Neural progenitor cell (in vitro differentiated cells): Measurements from ENCODE around the gene LRGUK. TPM values are rescaled to one million over a fixed set of nuclear protein-coding genes. Genes with fewer than 3 reads are reported as not detected.
"Not testable (repeated sequence)": the region's sequence is repeated elsewhere in the genome, so short reads cannot be mapped to it uniquely, and the experiment has no call there.

Source experiments
- DNase-seq: peaks from one replicate; pipeline ENCODE4 v3.0.0-alpha.2; 2016; ENCODE audit warnings: low spot score
- H2AFZ ChIP-seq: fragments of 200-600 bp; sonication (generic); replicated peaks from 2 replicates; pipeline ENCODE4 v1.6.1; 2016; ENCODE audit warnings: antibody characterized with exemption
- H3F3A ChIP-seq: fragments of 200-600 bp; sonication (generic); 2 replicates; pipeline ENCODE4 v1.6.1; 2016; ENCODE audit warnings: antibody characterized with exemption, low read depth
- H3K27ac ChIP-seq: fragments of 200-600 bp; sonication (generic); 2 replicates; pipeline ENCODE4 v1.5.1; 2016; ENCODE audit warnings: mild to moderate bottlenecking
- H3K27me3 ChIP-seq: fragments of 200-600 bp; sonication (generic); 2 replicates; pipeline ENCODE4 v1.6.1; 2016; ENCODE audit warnings: mild to moderate bottlenecking, moderate library complexity
- H3K36me3 ChIP-seq: fragments of 200-600 bp; sonication (generic); 2 replicates; pipeline ENCODE4 v1.5.1; 2016
- H3K4me1 ChIP-seq: fragments of 200-600 bp; sonication (generic); 2 replicates; pipeline ENCODE4 v1.6.1; 2016; ENCODE audit warnings: mixed run types
- H3K4me2 ChIP-seq: fragments of 200-600 bp; sonication (generic); 2 replicates; pipeline ENCODE4 v1.6.1; 2016
- H3K4me3 ChIP-seq: fragments of 200-600 bp; sonication (generic); 2 replicates; pipeline ENCODE4 v1.5.1; 2016
- H3K79me2 ChIP-seq: fragments of 200-600 bp; sonication (generic); 2 replicates; pipeline ENCODE4 v1.6.1; 2016; ENCODE audit warnings: low read depth
- H3K9ac ChIP-seq: fragments of 200-600 bp; sonication (generic); 2 replicates; pipeline ENCODE4 v1.6.1; 2016
- H3K9me3 ChIP-seq: fragments of 200-600 bp; sonication (generic); 2 replicates; pipeline ENCODE4 v1.5.1; 2016; ENCODE audit warnings: low read depth
- H4K20me1 ChIP-seq: fragments of 200-600 bp; sonication (generic); 2 replicates; pipeline ENCODE4 v1.6.1; 2016; ENCODE audit warnings: low read depth
- H3K27ac Mint-ChIP-seq: 3 replicates; pipeline ENCODE4 v1.8.0; 2021; ENCODE audit warnings: mixed read lengths
- H3K27me3 Mint-ChIP-seq: 2 replicates; pipeline ENCODE4 v1.8.0; 2022; ENCODE audit warnings: low read depth, mild to moderate bottlenecking, inconsistent platforms, moderate library complexity, mixed read lengths; ENCODE audit not compliant: insufficient read depth
- H3K36me3 Mint-ChIP-seq: 3 replicates; pipeline ENCODE4 v1.8.0; 2021; ENCODE audit warnings: mixed read lengths
- H3K4me1 Mint-ChIP-seq: 3 replicates; pipeline ENCODE4 v1.8.0; 2021; ENCODE audit warnings: mixed read lengths
- H3K4me3 Mint-ChIP-seq: 3 replicates; pipeline ENCODE4 v1.8.0; 2021; ENCODE audit warnings: mild to moderate bottlenecking, moderate library complexity, mixed read lengths
- H3K9me3 Mint-ChIP-seq: 3 replicates; pipeline ENCODE4 v1.8.0; 2020; ENCODE audit warnings: mixed read lengths
- CTCF ChIP-seq: fragments of 200-600 bp; sonication (generic); IDR thresholded peaks from 2 replicates; pipeline ENCODE4 v1.5.1; 2017; ENCODE audit warnings: antibody characterized with exemption, mild to moderate bottlenecking
- EZH2 ChIP-seq: fragments of 200-600 bp; sonication (generic); IDR thresholded peaks from 2 replicates; pipeline ENCODE4 v1.6.1; 2017; ENCODE audit warnings: antibody characterized with exemption, mild to moderate bottlenecking, moderate library complexity
- EZH2phosphoT487 ChIP-seq: fragments of 200-600 bp; sonication (generic); IDR thresholded peaks from 2 replicates; pipeline ENCODE4 v1.6.1; 2017; ENCODE audit warnings: antibody characterized with exemption
- total RNA-seq: library from RNA; depleted of rRNA; stranded (reverse); fragments of >200 nt; gene quantifications from 2 replicates; pipeline ENCODE4 v1.2.3, GENCODE V29; 2015; ENCODE audit warnings: low replicate concordance

LRGUK gene, protein sequence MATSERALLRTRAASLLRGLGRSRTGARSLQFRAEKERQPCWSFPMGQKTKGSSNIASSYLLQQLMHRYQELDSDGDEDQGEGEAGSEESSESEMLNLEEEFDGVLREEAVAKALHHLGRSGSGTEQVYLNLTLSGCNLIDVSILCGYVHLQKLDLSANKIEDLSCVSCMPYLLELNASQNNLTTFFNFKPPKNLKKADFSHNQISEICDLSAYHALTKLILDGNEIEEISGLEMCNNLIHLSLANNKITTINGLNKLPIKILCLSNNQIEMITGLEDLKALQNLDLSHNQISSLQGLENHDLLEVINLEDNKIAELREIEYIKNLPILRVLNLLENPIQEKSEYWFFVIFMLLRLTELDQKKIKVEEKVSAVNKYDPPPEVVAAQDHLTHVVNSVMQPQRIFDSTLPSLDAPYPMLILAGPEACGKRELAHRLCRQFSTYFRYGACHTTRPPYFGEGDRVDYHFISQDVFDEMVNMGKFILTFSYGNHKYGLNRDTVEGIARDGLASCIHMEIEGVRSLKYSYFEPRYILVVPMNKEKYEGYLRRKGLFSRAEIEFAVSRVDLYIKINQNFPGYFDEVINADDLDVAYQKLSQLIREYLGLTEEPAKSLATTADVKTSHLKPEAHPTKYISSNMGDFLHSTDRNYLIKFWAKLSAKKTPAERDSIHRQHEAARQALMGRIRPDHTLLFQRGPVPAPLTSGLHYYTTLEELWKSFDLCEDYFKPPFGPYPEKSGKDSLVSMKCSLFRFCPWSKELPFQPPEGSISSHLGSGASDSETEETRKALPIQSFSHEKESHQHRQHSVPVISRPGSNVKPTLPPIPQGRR
- total RNA-seq, result 1.1 and 1.4 TPM in 2 replicates

DNA sequence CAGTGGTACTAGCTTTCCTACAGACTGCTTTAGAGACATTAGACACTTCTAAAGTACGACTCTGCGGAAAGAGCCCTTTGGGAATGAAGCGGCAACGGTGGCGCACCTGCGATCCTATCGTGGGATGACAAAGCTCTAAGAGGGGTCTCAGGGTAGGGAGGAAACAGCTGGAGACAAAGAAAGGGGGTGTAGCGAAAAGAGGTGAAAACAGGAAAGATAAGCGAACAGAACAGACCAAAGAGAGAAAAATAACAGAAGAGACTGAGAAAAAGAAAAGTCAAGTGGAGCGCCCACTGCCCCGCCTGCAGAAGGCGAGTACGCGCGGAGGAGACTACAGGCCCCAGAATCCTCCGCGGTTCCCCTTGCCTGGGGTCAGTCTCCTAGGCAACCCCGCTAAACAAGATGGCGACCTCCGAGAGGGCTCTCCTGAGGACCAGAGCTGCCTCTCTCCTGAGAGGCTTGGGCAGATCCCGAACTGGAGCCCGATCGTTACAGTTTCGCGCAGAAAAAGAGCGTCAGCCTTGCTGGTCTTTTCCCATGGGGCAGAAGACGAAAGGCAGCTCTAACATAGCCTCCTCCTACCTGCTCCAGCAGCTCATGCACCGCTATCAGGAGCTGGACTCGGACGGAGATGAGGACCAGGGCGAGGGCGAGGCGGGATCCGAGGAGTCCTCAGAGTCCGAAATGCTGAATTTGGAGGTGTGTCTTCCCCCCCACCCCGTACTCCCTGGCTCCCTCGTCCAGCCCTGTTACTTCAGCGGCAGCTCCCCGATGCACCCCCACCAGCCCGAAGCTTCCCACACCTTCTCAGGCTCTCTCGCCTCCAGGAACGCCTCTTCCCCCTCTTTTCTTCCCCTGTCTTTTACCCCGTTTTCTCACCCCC, at the start of gene LRGUK:
LRGUK (plus strand) TSS at position 375 of the 883 bp plus-strand sequence; CDS start at position 403, 28 bp downstream.
- no peak for TF ChIP-seq EZH2
- peaks cover 24% of the 10 kb centered on the region for H3K4me1 Mint-ChIP-seq
- Histone ChIP-seq H3K36me3 (no peaks in the 10 kb centered on the region), H3K27me3 (peaks cover 12% of the 10 kb centered on the region), H3K4me1 (peaks cover 9% of the 10 kb centered on the region), H3K9ac (no peak within 1 kb of the TSS), H4K20me1 (no peaks in the 10 kb centered on the region), H3F3A (no peaks in the 10 kb centered on the region), H3K79me2 (no peaks in the 10 kb centered on the region), H3K9me3 (no peaks in the 10 kb centered on the region), H3K27ac (no peak within 1 kb of the TSS), H3K4me2 (peak within 1 kb of the TSS; percentile 91), H3K4me3 (peak within 1 kb of the TSS; percentile 71), H2AFZ (peak within 1 kb of the TSS; percentile 99)
- DNase-seq, result peak; percentile 91
- peak within 1 kb of the TSS; percentile 91 for H3K4me3 Mint-ChIP-seq
- H3K36me3 Mint-ChIP-seq, result no peaks in the 10 kb centered on the region
- H3K27me3 Mint-ChIP-seq, result peaks cover 6% of the 10 kb centered on the region
- H3K27ac Mint-ChIP-seq, result no peak within 1 kb of the TSS
- H3K9me3 Mint-ChIP-seq, result no peaks in the 10 kb centered on the region

DNA sequence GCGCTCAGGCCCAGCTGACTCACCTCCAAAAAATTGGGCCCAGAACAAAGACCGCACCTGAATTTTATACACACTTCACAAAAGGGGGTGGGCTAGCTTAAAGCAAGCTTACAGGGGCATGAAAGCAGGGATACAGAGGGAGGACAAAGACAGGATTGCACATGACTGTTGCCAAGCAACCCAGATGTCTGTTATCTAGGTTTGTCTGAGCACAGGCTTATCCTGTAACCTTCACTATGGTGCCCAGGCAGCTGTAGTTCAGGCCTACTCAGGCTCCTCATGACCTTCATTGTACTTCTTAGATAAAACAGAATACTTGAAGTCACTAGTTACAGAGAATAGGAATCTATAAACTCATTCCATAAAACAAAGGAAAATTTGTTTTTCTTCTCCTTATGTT, 49.6 kb upstream of the LRGUK start:
- not testable (repeated sequence) for H3K27me3 ChIP-seq, H2AFZ ChIP-seq, H3K27me3 Mint-ChIP-seq, H3K4me1 ChIP-seq, H3K27ac ChIP-seq, H3K4me3 ChIP-seq, H3K36me3 Mint-ChIP-seq, DNase-seq, H3K4me3 Mint-ChIP-seq, H3K27ac Mint-ChIP-seq, H3K4me1 Mint-ChIP-seq, H3K9ac ChIP-seq, H3K4me2 ChIP-seq, H3K9me3 ChIP-seq, H4K20me1 ChIP-seq, H3K79me2 ChIP-seq, H3K36me3 ChIP-seq, H3F3A ChIP-seq
- peaks cover 16% of the 10 kb centered on the region for H3K9me3 Mint-ChIP-seq

DNA sequence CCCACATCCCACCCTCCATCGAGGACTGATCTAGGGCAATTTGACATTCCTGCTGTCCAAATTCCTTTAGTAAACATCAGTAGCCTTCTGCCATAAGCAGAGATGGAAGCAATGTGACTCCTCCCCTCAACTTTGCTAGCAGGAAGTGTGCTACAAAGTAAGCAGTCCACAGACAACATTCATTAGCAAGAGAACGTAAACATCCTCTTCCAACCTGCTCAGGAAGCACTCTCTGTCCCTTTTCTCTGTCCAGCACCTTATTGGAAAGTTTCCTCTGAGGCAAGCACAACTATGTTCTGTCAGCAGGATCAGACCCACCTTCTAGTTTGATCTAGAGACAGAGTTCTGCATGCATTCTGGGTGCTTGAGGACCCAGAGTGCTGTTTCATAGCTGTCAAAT, 48.1 kb upstream of the LRGUK start:
- no peak for DNase-seq
- Histone ChIP-seq H3K4me1 (no peaks in the 10 kb centered on the region), H3K36me3 (no peaks in the 10 kb centered on the region), H2AFZ (no peak overlapping the region), H3K4me2 (no peak overlapping the region), H3K79me2 (no peaks in the 10 kb centered on the region), H3K27me3 (no peaks in the 10 kb centered on the region), H3F3A (no peaks in the 10 kb centered on the region), H3K4me3 (no peak overlapping the region), H4K20me1 (no peaks in the 10 kb centered on the region), H3K27ac (no peak overlapping the region), H3K9me3 (no peaks in the 10 kb centered on the region), H3K9ac (no peak overlapping the region)
- Mint-ChIP-seq H3K4me1 (no peaks in the 10 kb centered on the region), H3K4me3 (no peak overlapping the region), H3K9me3 (peaks cover 14% of the 10 kb centered on the region), H3K36me3 (peaks cover 9% of the 10 kb centered on the region), H3K27ac (no peak overlapping the region), H3K27me3 (no peaks in the 10 kb centered on the region)
- TF ChIP-seq CTCF (no peak), EZH2phosphoT487 (no peak), EZH2 (no peak)

DNA sequence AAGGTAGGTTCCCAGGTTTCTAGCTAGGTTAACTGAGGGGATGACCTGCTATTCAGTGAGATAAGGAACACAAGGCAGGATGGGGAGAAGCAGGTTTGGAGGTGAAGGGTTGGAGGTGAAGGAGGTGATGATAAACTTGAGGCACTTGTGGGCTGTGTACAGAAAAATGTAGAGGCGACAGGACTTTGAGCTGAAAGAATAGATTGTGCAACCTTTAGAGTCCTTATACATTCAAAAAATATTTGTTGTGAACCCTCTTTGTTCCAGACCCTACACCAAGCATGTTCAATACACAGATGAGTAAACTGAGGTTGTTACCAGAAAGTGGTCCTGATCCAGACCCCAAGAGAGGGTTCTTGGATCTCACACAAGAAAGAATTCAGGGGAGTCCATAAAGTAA, 45.4 kb upstream of the LRGUK start:
- Histone ChIP-seq H3K9ac (no peak overlapping the region), H3K4me3 (no peak overlapping the region), H3K36me3 (no peaks in the 10 kb centered on the region), H3K9me3 (no peaks in the 10 kb centered on the region), H3K27me3 (no peaks in the 10 kb centered on the region), H3K4me2 (no peak overlapping the region), H3F3A (no peaks in the 10 kb centered on the region), H4K20me1 (no peaks in the 10 kb centered on the region), H3K4me1 (no peaks in the 10 kb centered on the region), H2AFZ (no peak overlapping the region), H3K27ac (no peak overlapping the region), H3K79me2 (no peaks in the 10 kb centered on the region)
- peaks cover 2% of the 10 kb centered on the region for H3K9me3 Mint-ChIP-seq
- no peaks in the 10 kb centered on the region for H3K27me3 Mint-ChIP-seq
- no peak overlapping the region for H3K27ac Mint-ChIP-seq
- no peak overlapping the region for H3K4me3 Mint-ChIP-seq
- DNase-seq, result no peak
- H3K4me1 Mint-ChIP-seq, result no peaks in the 10 kb centered on the region
- H3K36me3 Mint-ChIP-seq, result peaks cover 1% of the 10 kb centered on the region
- TF ChIP-seq CTCF (no peak), EZH2 (no peak), EZH2phosphoT487 (no peak)
